H1 (cell line): Measurements from ENCODE around the gene TSN. TPM values are rescaled to one million over a fixed set of nuclear protein-coding genes. Genes with fewer than 3 reads are reported as not detected.

Experiments used
- CHD2 ChIP-seq: IDR thresholded peaks from 2 replicates; pipeline ENCODE4 v1.6.1; 2012; ENCODE audit warnings: low read length, improper control_type of control experiment
- EGR1 ChIP-seq: IDR thresholded peaks from 2 replicates; pipeline ENCODE4 v1.6.1; 2011; ENCODE audit warnings: low read depth, low read length, borderline replicate concordance
- KDM1A ChIP-seq: fragments of 200-600, 300-600 bp; sonication (generic); IDR thresholded peaks from 2 replicates; pipeline ENCODE4 v1.7.1; 2016; ENCODE audit warnings: mild to moderate bottlenecking, low read length, borderline replicate concordance
- polyA plus RNA-seq, 7 experiments: library from polyadenylated mRNA; depleted of rRNA in 3 of 7; stranded (reverse) in 5 of 7; unstranded in 2 of 7; fragments of >200 nt in 5 of 7; fragments of 200-250 nt in 2 of 7; gene quantifications; 1 replicate in 5 of 7; 2 replicates in 1 of 7; 4 replicates in 1 of 7; pipeline versions ENCODE4 v1.2.1 to v1.2.3, GENCODE V29; 2011 to 2013; ENCODE audit warnings: missing spikeins in 2 of 7, mixed read lengths in 2 of 7
- total RNA-seq: library from RNA; stranded (reverse); fragmentation: NEBNext Ultra II Directional; extraction: Animal tissue kit (Norgen Biotek cat#: 25700); gene quantifications from 2 replicates; pipeline ENCODE4 v1.2.1, GENCODE V29; 2021

The TSN gene
- total and polyA plus RNA-seq, 2 of the 8 experiments (the other 6 are each of a cell fraction or from before 2014, with no cell fraction given) = 44.4 to 96.1 TPM

GRCh38 chr2:121796239-121796638, 40.8 kb downstream of the TSN start (continued):
- no peak for TF ChIP-seq EGR1
- TF ChIP-seq CHD2 = no peak
- TF ChIP-seq KDM1A = no peak
- TF ChIP-seq, all 59 proteins: peak for 0
